SK-N-SH (cell line): Measurements from ENCODE around the gene KCNJ5. TPM values are rescaled to one million over a fixed set of nuclear protein-coding genes. Genes with fewer than 3 reads are reported as not detected.

Experiments
- CTCF ChIA-PET: fragments of 300-600, 350-600 bp; formaldehyde crosslinking; extraction: SDS; loops from one replicate; lab custom pipeline; 2021; lab: Yijun Ruan, JAX
- POLR2A ChIA-PET: fragments of 350-600 bp; sonication (Branson Sonifier 250); formaldehyde crosslinking; extraction: SDS; loops from one replicate; lab custom pipeline; 2020; ENCODE audit warnings: antibody characterized with exemption, inconsistent platforms; lab: Yijun Ruan, JAX
- DNase-seq: peaks from one replicate; pipeline ENCODE4 v3.0.0; 2012
- H2AFZ ChIP-seq: fragments of 200-600 bp; sonication (generic); 2 replicates; pipeline ENCODE4 v1.8.1; 2016; ENCODE audit warnings: antibody characterized with exemption, mild to moderate bottlenecking, low read depth
- H3F3A ChIP-seq: fragments of 200-600 bp; sonication (generic); replicated peaks from 2 replicates; pipeline ENCODE3; 2016; ENCODE audit warnings: antibody characterized with exemption, mild to moderate bottlenecking; ENCODE audit not compliant: insufficient read depth
- H3K27ac ChIP-seq, 2 experiments: fragments of 200-500 bp in 1 of 2; fragments of 200-600 bp in 1 of 2; sonication (Bioruptor generic) in 1 of 2; sonication (generic), shearing (Covaris generic) in 1 of 2; 2 replicates each; pipeline versions ENCODE4 v1.5.1 to v1.6.1; 2014 to 2016; ENCODE audit warnings: low read depth in 2 of 2, inconsistent platforms in 1 of 2, low read length in 1 of 2, mild to moderate bottlenecking in 1 of 2, mixed read lengths in 1 of 2
- H3K27me3 ChIP-seq: fragments of 200-600 bp; sonication (generic), shearing (Covaris generic); 2 replicates; pipeline ENCODE4 v1.6.1; 2016; ENCODE audit warnings: mixed run types; ENCODE audit not compliant: insufficient read depth
- H3K36me3 ChIP-seq, 2 experiments: fragments of 200-500 bp in 1 of 2; fragments of 200-600 bp in 1 of 2; sonication (Bioruptor generic) in 1 of 2; sonication (generic) in 1 of 2; replicated peaks in 1 of 2; 2 replicates each; pipeline versions ENCODE3 to v1.5.1; 2014 to 2016; ENCODE audit warnings: low read length in 1 of 2, mild to moderate bottlenecking in 1 of 2; ENCODE audit not compliant: insufficient read depth in 2 of 2, control insufficient read depth in 1 of 2
- H3K4me1 ChIP-seq, 2 experiments: fragments of 200-500 bp in 1 of 2; fragments of 200-600 bp in 1 of 2; sonication (Bioruptor generic) in 1 of 2; sonication (generic), shearing (Covaris generic) in 1 of 2; 2 replicates each; pipeline versions ENCODE4 v1.5.1 to v1.6.1; 2014 to 2016; ENCODE audit warnings: low read depth in 1 of 2, low read length in 1 of 2, mixed run types in 1 of 2; ENCODE audit not compliant: insufficient read depth in 2 of 2, control insufficient read depth in 1 of 2
- H3K4me2 ChIP-seq: fragments of 200-600 bp; sonication (generic), shearing (Covaris generic); 2 replicates; pipeline ENCODE4 v1.6.1; 2017; ENCODE audit warnings: mixed run types
- H3K4me3 ChIP-seq, 2 experiments: fragments of 200-500 bp in 1 of 2; fragments of 200-600 bp in 1 of 2; sonication (Bioruptor generic) in 1 of 2; sonication (generic), shearing (Covaris generic) in 1 of 2; 2 replicates each; pipeline versions ENCODE4 v1.5.1 to v1.8.1; 2014 to 2016; ENCODE audit warnings: low read depth in 2 of 2, inconsistent platforms in 1 of 2, low read length in 1 of 2, mild to moderate bottlenecking in 1 of 2, mixed read lengths in 1 of 2, moderate library complexity in 1 of 2
- H3K79me2 ChIP-seq: fragments of 200-600 bp; sonication (generic); 2 replicates; pipeline ENCODE4 v1.8.1; 2017; ENCODE audit warnings: mild to moderate bottlenecking; ENCODE audit not compliant: insufficient read depth
- H3K9ac ChIP-seq: fragments of 200-600 bp; sonication (generic); 2 replicates; pipeline ENCODE4 v1.6.1; 2017; ENCODE audit warnings: mixed run types
- H3K9me2 ChIP-seq: fragments of 200-600 bp; sonication (generic); 2 replicates; pipeline ENCODE4 v1.6.1; 2017; ENCODE audit warnings: mixed run types
- H3K9me3 ChIP-seq: fragments of 200-600 bp; sonication (generic); 2 replicates; pipeline ENCODE4 v1.6.1; 2017; ENCODE audit warnings: mixed run types, mild to moderate bottlenecking, moderate library complexity
- H4K20me1 ChIP-seq: fragments of 200-600 bp; sonication (generic); 2 replicates; pipeline ENCODE4 v1.6.1; 2017; ENCODE audit warnings: mild to moderate bottlenecking, mixed run types; ENCODE audit not compliant: insufficient read depth
- CHD2 ChIP-seq: fragments of 150-350 bp; IDR thresholded peaks from 2 replicates; pipeline ENCODE4 v1.6.1; 2018; ENCODE audit warnings: low read length; ENCODE audit not compliant: partially characterized antibody
- EZH2phosphoT487 ChIP-seq: fragments of 200-600 bp; sonication (generic); IDR thresholded peaks from 2 replicates; pipeline ENCODE4 v1.6.1; 2017; ENCODE audit warnings: low read depth, mixed run types, mild to moderate bottlenecking, antibody characterized with exemption, moderate library complexity, borderline replicate concordance
- FOSL2 ChIP-seq: IDR thresholded peaks from 2 replicates; pipeline ENCODE4 v1.4.0; 2012; ENCODE audit warnings: low read depth, mild to moderate bottlenecking, moderate library complexity, borderline replicate concordance
- FOXJ3 ChIP-seq: sonication (generic); formaldehyde crosslinking; IDR thresholded peaks from 2 replicates; pipeline ENCODE4 v1.5.1; 2020; ENCODE audit warnings: mild to moderate bottlenecking, missing genetic modification reagents
- MEF2A ChIP-seq: IDR thresholded peaks from 2 replicates; pipeline ENCODE4 v1.4.0; 2012; ENCODE audit warnings: low read depth, borderline replicate concordance
- RCOR1 ChIP-seq: fragments of 150-350 bp; IDR thresholded peaks from 2 replicates; pipeline ENCODE4 v1.6.1; 2017; ENCODE audit warnings: antibody characterized with exemption, low read length
- RXRA ChIP-seq: IDR thresholded peaks from 2 replicates; pipeline ENCODE4 v1.4.0; 2012; ENCODE audit warnings: low read depth, mild to moderate bottlenecking, borderline replicate concordance
- TEAD4 ChIP-seq: IDR thresholded peaks from 2 replicates; pipeline ENCODE4 v1.4.0; 2012; ENCODE audit warnings: mild to moderate bottlenecking, borderline replicate concordance; ENCODE audit not compliant: insufficient read depth
- USF2 ChIP-seq: fragments of 150-350 bp; IDR thresholded peaks from 2 replicates; pipeline ENCODE4 v1.6.1; 2017; ENCODE audit warnings: antibody characterized with exemption, low read length, low read depth, borderline replicate concordance
- WGBS: methylation state at CpG from one replicate; pipeline ENCODE4 v1.1.6; 2017; ENCODE audit warnings: low lambda C conversion rate; 5-methylcytosine and 5-hydroxymethylcytosine counted together
- polyA plus RNA-seq, 3 experiments: library from polyadenylated mRNA; depleted of rRNA; stranded (reverse); fragments of >200 nt; gene quantifications; 2 replicates each; pipeline ENCODE4 v1.2.3, GENCODE V29; 2012
- TF ChIP-seq, protein P1 (sequence below): IDR thresholded peaks from 2 replicates; pipeline ENCODE4 v1.4.0; 2012; ENCODE audit warnings: low read depth, borderline replicate concordance
- TF ChIP-seq, protein P2 (sequence below): IDR thresholded peaks from 2 replicates; pipeline ENCODE4 v1.4.0; 2012; ENCODE audit warnings: low read depth
- TF ChIP-seq, protein P3 (sequence below): IDR thresholded peaks from 2 replicates; pipeline ENCODE4 v1.6.1; 2012; ENCODE audit warnings: mild to moderate bottlenecking, low read depth, low read length, moderate library complexity

KCNJ5 gene
- polyA plus RNA-seq, 1 of the 3 experiments (the other 2 are of a cell fraction) = 0.03 TPM

DNA sequence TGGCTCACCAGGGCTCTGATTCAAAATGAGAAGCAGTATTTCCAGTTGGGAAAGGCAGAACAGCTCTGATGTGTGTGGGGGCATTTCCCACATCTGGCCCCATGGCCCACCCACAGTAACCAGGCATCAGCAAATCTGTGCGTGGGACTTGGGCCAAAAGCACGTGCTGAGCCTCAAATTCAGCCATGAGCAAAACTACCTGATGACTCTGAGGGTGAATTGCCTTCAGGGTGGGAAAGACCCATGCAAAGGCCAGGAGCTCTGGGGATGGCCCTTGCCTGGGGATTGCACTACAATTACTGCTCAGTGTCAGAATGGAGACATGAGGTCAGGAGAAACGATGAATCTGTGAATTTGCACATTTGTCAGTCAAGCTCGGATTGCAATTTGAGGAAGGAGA, 30.6 kb downstream of the KCNJ5 start:
- Histone ChIP-seq H3K36me3 (no peaks in the 10 kb centered on the region), H3K9me2 (no peaks in the 10 kb centered on the region), H2AFZ (no peak overlapping the region), H3K4me1 (no peaks in the 10 kb centered on the region), H4K20me1 (no peaks in the 10 kb centered on the region), H3K9me3 (no peaks in the 10 kb centered on the region), H3K9ac (no peak overlapping the region), H3K27me3 (peaks cover 5% of the 10 kb centered on the region; the same call in 1 of the 2 replicates), H3K4me2 (no peak overlapping the region), H3K4me3 (no peak overlapping the region), H3K79me2 (no peaks in the 10 kb centered on the region), H3F3A (no peaks in the 10 kb centered on the region), H3K27ac (no peak overlapping the region)
- DNase-seq = no peak
- CTCF ChIA-PET = interaction anchor here (1.0 to 3.9 kb wide), 2 partner anchors 30 to 37 kb away, joined by 3 to 24 read pairs; no protein-coding TSS in a partner anchor
- TF ChIP-seq EZH2phosphoT487 (no peak), RXRA (no peak), FOSL2 (no peak), RCOR1 (no peak), USF2 (no peak), FOXJ3 (CRISPR knock-in tag) (no peak)
- TF ChIP-seq, protein P1, sequence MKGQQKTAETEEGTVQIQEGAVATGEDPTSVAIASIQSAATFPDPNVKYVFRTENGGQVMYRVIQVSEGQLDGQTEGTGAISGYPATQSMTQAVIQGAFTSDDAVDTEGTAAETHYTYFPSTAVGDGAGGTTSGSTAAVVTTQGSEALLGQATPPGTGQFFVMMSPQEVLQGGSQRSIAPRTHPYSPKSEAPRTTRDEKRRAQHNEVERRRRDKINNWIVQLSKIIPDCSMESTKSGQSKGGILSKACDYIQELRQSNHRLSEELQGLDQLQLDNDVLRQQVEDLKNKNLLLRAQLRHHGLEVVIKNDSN = no peak
- POLR2A ChIA-PET = no interaction called here
- 71% methylated on average over 4 of the region's 4 CpGs for WGBS

- H3K4me2 ChIP-seq = no peak overlapping the region
- no peaks in the 10 kb centered on the region for H3K79me2 ChIP-seq
- H3K4me1 ChIP-seq = no peaks in the 10 kb centered on the region
- no peak overlapping the region for H3K4me3 ChIP-seq
- H4K20me1 ChIP-seq = no peaks in the 10 kb centered on the region
- H3K27ac ChIP-seq = no peak overlapping the region
- no peaks in the 10 kb centered on the region for H3K9me3 ChIP-seq
- CTCF ChIA-PET = interaction anchor here (0.9 to 4.8 kb wide), 4 partner anchors 10 to 39 kb away, joined by 3 to 26 read pairs (median 14); no protein-coding TSS in a partner anchor
- no peaks in the 10 kb centered on the region for H3K36me3 ChIP-seq
- DNase-seq = no peak
- H3K9me2 ChIP-seq = no peaks in the 10 kb centered on the region
- peaks cover 5% of the 10 kb centered on the region; the same call in 1 of the 2 replicates for H3K27me3 ChIP-seq
- no peak overlapping the region for H3K9ac ChIP-seq
- no peak for TF ChIP-seq RXRA
- no peak overlapping the region for H2AFZ ChIP-seq
- H3F3A ChIP-seq = no peaks in the 10 kb centered on the region
- POLR2A ChIA-PET = no interaction called here
- WGBS = 62% methylated on average over 7 of the region's 7 CpGs
Measured at GRCh38 chr11:128924104-128924503, 32.9 kb downstream of the KCNJ5 start.

DNA sequence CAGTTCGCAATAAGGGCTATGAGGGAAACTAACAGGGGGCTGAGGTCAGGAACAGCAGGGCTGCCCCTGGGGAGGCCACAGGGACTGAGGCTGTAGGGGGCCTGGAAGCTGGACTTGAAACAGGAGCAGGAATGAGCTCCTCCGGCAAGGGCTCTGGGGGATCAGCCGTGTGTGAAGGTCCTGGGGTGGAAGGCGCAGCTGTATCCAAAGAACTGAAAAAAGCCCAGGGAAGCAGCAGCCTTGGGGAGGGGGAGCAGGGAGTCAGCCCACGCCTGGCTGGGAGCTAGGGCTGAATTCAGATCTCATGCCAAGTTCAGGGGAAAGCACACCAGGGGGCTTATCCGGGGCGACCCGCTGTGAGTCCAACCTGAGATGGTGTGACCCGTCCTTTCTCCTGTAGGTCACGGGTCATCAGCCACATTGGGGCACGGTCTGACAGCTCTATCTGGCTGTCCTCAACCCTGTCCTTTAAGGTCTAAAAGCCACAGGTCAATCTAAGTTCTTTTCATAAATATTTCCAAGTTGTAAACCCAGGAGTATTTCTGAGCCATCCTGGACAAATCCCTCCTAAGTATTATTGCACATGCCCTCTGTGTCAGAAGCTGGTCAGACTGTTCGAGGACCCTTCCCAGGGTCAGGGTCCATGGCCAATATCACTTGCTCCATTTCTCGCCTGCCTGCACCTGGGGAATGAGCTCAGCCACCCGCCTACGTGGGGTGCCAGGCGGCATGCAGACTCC, 33.5 kb downstream of the KCNJ5 start:
- TF ChIP-seq, protein P2, sequence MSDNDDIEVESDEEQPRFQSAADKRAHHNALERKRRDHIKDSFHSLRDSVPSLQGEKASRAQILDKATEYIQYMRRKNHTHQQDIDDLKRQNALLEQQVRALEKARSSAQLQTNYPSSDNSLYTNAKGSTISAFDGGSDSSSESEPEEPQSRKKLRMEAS = no peak
- TF ChIP-seq, protein P3, sequence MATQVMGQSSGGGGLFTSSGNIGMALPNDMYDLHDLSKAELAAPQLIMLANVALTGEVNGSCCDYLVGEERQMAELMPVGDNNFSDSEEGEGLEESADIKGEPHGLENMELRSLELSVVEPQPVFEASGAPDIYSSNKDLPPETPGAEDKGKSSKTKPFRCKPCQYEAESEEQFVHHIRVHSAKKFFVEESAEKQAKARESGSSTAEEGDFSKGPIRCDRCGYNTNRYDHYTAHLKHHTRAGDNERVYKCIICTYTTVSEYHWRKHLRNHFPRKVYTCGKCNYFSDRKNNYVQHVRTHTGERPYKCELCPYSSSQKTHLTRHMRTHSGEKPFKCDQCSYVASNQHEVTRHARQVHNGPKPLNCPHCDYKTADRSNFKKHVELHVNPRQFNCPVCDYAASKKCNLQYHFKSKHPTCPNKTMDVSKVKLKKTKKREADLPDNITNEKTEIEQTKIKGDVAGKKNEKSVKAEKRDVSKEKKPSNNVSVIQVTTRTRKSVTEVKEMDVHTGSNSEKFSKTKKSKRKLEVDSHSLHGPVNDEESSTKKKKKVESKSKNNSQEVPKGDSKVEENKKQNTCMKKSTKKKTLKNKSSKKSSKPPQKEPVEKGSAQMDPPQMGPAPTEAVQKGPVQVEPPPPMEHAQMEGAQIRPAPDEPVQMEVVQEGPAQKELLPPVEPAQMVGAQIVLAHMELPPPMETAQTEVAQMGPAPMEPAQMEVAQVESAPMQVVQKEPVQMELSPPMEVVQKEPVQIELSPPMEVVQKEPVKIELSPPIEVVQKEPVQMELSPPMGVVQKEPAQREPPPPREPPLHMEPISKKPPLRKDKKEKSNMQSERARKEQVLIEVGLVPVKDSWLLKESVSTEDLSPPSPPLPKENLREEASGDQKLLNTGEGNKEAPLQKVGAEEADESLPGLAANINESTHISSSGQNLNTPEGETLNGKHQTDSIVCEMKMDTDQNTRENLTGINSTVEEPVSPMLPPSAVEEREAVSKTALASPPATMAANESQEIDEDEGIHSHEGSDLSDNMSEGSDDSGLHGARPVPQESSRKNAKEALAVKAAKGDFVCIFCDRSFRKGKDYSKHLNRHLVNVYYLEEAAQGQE = no peak
- TF ChIP-seq CHD2 (no peak), MEF2A (no peak), TEAD4 (no peak), RXRA (no peak)
- 65% methylated on average over 11 of the region's 16 CpGs for WGBS
- no peaks in the 10 kb centered on the region for H3F3A ChIP-seq
- no peak overlapping the region for H3K9ac ChIP-seq
- H3K27me3 ChIP-seq = peaks cover 5% of the 10 kb centered on the region; the same call in 1 of the 2 replicates
- H2AFZ ChIP-seq = no peak overlapping the region
- ChIA-PET POLR2A (no interaction called here), CTCF (interaction anchor here (1.0 to 4.8 kb wide), 3 partner anchors 14 to 40 kb away, joined by 3 to 26 read pairs (median 24); no protein-coding TSS in a partner anchor)
- no peak overlapping the region for H3K4me3 ChIP-seq
- no peaks in the 10 kb centered on the region for H3K79me2 ChIP-seq
- no peak overlapping the region for H3K27ac ChIP-seq
- H3K9me3 ChIP-seq = no peaks in the 10 kb centered on the region
- H4K20me1 ChIP-seq = no peaks in the 10 kb centered on the region
- no peak for DNase-seq
- no peaks in the 10 kb centered on the region; a peak in 1 of 4 replicates for H3K4me1 ChIP-seq
- no peaks in the 10 kb centered on the region for H3K36me3 ChIP-seq
- no peaks in the 10 kb centered on the region for H3K9me2 ChIP-seq
- H3K4me2 ChIP-seq = no peak overlapping the region
